Measurements from ENCODE around the gene AFMID. TPM values are rescaled to one million over a fixed set of nuclear protein-coding genes. Genes with fewer than 3 reads are reported as not detected.

The AFMID gene
- total RNA-seq, 1 donor from 2014 or later: 15.4 TPM

- ChIA-PET POLR2A (interaction anchor here (0.6 to 48.2 kb wide), 12 partner anchors 1 to 681 kb away, joined by 3 to 2404 read pairs (median 4); partner anchors contain the start of genes AFMID, C17orf99, SYNGR2 and TK1), CTCF (interaction anchor here (1.0 to 2.7 kb wide), 5 partner anchors 9 to 36 kb away, joined by 4 to 14 read pairs (median 6); partner anchors contain the start of gene TMC8)
- Mint-ChIP-seq H3K36me3 (ENCODE audit: low read depth) (peaks cover 39% of the 10 kb centered on the region), H3K27ac (peak overlapping the region; percentile 80), H3K4me3 (peak overlapping the region; percentile 58), H3K9me3 (no peaks in the 10 kb centered on the region), H3K27me3 (no peaks in the 10 kb centered on the region), H3K4me1 (peaks cover 90% of the 10 kb centered on the region)
- DNase-seq: peak; percentile 95
- ATAC-seq (ENCODE audit: low read depth): peak; percentile 91
- intact Hi-C loops (cut with micrococcal nuclease): loop anchor here (1.0 to 10.0 kb wide), 4 partner anchors 8 to 634 kb away; partner anchors contain the start of gene SYNGR2
- TF ChIP-seq, protein P1, sequence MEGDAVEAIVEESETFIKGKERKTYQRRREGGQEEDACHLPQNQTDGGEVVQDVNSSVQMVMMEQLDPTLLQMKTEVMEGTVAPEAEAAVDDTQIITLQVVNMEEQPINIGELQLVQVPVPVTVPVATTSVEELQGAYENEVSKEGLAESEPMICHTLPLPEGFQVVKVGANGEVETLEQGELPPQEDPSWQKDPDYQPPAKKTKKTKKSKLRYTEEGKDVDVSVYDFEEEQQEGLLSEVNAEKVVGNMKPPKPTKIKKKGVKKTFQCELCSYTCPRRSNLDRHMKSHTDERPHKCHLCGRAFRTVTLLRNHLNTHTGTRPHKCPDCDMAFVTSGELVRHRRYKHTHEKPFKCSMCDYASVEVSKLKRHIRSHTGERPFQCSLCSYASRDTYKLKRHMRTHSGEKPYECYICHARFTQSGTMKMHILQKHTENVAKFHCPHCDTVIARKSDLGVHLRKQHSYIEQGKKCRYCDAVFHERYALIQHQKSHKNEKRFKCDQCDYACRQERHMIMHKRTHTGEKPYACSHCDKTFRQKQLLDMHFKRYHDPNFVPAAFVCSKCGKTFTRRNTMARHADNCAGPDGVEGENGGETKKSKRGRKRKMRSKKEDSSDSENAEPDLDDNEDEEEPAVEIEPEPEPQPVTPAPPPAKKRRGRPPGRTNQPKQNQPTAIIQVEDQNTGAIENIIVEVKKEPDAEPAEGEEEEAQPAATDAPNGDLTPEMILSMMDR (IDR thresholded peaks at IDR 0.05): no peak
Observed at GRCh38 chr17:78140169-78141051, 46.8 kb upstream of the AFMID start.

DNA sequence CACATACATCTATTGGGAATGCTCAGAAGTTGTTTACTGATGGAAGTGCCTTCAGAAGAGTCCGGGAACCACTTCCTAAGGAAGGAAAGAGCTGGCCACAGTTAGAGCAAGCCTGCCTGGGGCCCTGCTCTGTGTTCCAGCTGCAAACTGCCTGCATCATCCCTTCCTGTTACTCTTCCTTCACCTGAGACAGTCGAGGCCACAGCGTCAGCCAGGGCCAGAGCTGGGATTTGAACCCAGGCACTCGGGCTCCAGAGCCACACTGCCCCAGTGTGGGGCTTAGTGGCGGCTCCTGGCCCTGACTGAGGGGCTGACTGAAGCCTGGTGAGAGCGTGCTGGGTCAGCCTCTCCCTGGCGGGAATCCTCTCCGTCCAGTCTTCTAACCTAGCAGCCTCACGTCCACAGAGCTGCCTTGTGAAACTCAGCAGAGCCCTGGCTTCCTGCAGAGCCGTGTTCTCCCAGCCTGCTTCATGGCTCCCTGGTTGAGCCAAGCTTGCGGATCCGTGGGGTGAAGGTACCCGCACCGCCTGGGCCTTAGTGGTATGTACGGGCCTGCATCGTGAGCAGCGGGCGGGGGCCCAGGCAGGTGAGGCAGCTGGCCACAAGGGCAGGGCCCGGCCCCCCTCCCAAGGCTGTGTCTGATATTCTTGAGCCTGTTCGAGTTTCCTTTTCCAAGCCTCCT is 45.6 kb upstream of the AFMID start:
- intact Hi-C loops (cut with micrococcal nuclease): loop anchor here (10.0 kb wide), 1 partner anchor 633 kb away; no protein-coding TSS in a partner anchor
- ATAC-seq (ENCODE audit: low read depth) (no peak), DNase-seq (no peak)
- Mint-ChIP-seq H3K4me3 (peak overlapping the region; percentile 24), H3K27me3 (no peaks in the 10 kb centered on the region), H3K4me1 (peaks cover 90% of the 10 kb centered on the region), H3K9me3 (no peaks in the 10 kb centered on the region), H3K36me3 (ENCODE audit: low read depth) (peaks cover 28% of the 10 kb centered on the region), H3K27ac (peak overlapping the region; percentile 83)
- CTCF ChIA-PET: interaction anchor here (1.0 to 2.7 kb wide), 4 partner anchors 10 to 110 kb away, joined by 3 to 14 read pairs (median 7); partner anchors contain the start of gene TMC8
- TF ChIP-seq, protein P1 (IDR thresholded peaks at IDR 0.05): no peak
- POLR2A ChIA-PET: interaction anchor here (0.6 to 48.2 kb wide), 10 partner anchors 0 to 1712 kb away, joined by 3 to 2404 read pairs (median 5); partner anchors contain the start of genes AFMID, C17orf99, SOCS3 and SYNGR2

GRCh38 chr17:78142119-78142861 is 44.9 kb upstream of the AFMID start:
- ATAC-seq (ENCODE audit: low read depth): no peak
- Mint-ChIP-seq H3K4me3 (peak overlapping the region; percentile 24), H3K36me3 (ENCODE audit: low read depth) (peaks cover 22% of the 10 kb centered on the region), H3K27me3 (no peaks in the 10 kb centered on the region), H3K4me1 (peaks cover 90% of the 10 kb centered on the region), H3K27ac (peak overlapping the region; percentile 83), H3K9me3 (no peaks in the 10 kb centered on the region)
- POLR2A ChIA-PET: interaction anchor here (0.6 to 48.2 kb wide), 10 partner anchors 1 to 1713 kb away, joined by 3 to 2404 read pairs (median 5); partner anchors contain the start of genes AFMID, C17orf99, SOCS3 and SYNGR2
- DNase-seq: no peak
- CTCF ChIA-PET: interaction anchor here (0.7 to 2.7 kb wide), 5 partner anchors 11 to 109 kb away, joined by 3 to 14 read pairs (median 4); partner anchors contain the start of gene TMC8
- TF ChIP-seq, protein P1 (IDR thresholded peaks at IDR 0.05): no peak
- intact Hi-C loops (cut with micrococcal nuclease): loop anchor here (10.0 kb wide), 1 partner anchor 633 kb away; no protein-coding TSS in a partner anchor

DNA sequence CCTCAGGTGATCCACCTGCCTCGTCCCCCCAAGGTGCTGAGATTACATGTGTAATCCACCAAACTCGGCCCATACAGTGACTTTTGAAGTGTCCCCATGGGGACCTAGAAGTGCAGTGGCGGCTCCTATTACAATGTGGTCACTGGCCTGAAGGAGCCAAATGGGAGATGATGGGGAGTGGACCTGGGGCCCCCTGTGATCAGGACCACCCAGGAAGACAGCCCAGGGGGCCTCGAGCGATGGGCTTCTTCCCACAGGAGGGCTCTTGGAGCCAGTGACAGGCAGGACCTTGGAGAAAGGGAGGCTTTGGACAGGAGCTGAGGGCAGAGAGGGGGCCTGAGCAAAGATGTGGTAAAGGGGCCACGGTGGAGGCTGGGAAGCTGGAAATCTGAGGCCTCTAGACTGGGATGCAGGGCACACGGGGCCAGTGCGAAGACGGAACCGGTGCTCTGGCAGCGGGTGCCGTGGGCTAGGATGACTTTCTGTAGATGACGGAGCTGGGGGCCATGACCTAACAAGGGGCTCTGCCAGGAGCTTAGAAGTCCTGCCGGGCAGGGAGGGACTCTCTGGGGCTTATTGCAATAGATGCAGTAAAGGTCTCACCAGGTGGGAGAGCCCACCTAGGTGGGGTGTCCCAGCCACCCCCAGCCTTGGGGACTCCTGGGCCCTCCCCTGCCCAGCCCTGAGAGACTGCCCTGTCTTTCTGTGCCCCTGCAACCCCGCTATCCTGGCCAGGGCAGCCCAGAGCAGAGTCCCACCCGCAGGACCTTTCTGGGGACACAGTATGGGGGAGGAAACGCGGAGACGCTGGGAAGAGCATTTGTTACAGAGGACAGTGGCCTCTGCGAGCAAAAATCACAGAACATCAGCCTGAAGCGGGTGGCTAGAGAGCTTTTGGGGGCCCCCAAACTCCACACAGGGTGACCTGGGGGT is 43.7 kb upstream of the AFMID start:
- H3K27me3 Mint-ChIP-seq: no peaks in the 10 kb centered on the region
- TF ChIP-seq, protein P1 (IDR thresholded peaks at IDR 0.05): no peak
- H3K4me1 Mint-ChIP-seq: peaks cover 90% of the 10 kb centered on the region
- ATAC-seq (ENCODE audit: low read depth) (no peak), DNase-seq (no peak)
- intact Hi-C loops (cut with micrococcal nuclease): loop anchor here (10.0 kb wide), 1 partner anchor 631 kb away; no protein-coding TSS in a partner anchor
- peak overlapping the region; percentile 83 for H3K27ac Mint-ChIP-seq
- ChIA-PET POLR2A (interaction anchor here (0.7 to 48.2 kb wide), 4 partner anchors 2 to 1654 kb away, joined by 4 to 2404 read pairs (median 1040); partner anchors contain the start of genes AFMID, C17orf99, SYNGR2 and TK1), CTCF (interaction anchor here (1.0 to 2.3 kb wide), 3 partner anchors 14 to 33 kb away, joined by 3 to 10 read pairs (median 3); partner anchors contain the start of gene TMC6)
- no peak overlapping the region for H3K4me3 Mint-ChIP-seq
- no peaks in the 10 kb centered on the region for H3K9me3 Mint-ChIP-seq
- peaks cover 18% of the 10 kb centered on the region for H3K36me3 Mint-ChIP-seq (ENCODE audit: low read depth)
